Measurements from ENCODE around the gene NTRK2.

The NTRK2 gene

GRCh38 chr9:84686068-84686467 is 16.5 kb downstream of the NTRK2 start:
- no peak for DNase-seq

- no peak for DNase-seq
These were observed 19.4 kb downstream of the NTRK2 start for GRCh38 chr9:84688956-84689355.

GRCh38 chr9:84691634-84692033 is 22.1 kb downstream of the NTRK2 start:
- DNase-seq: no peak

GRCh38 chr9:84694248-84694647 is 24.7 kb downstream of the NTRK2 start:
- DNase-seq: no peak

GRCh38 chr9:84697042-84697441 is 27.5 kb downstream of the NTRK2 start:
- DNase-seq: no peak

- peak; percentile 11 for DNase-seq
These were observed 28.1 kb downstream of the NTRK2 start for GRCh38 chr9:84697509-84698114.

- DNase-seq: no peak
These were observed 28.8 kb downstream of the NTRK2 start for GRCh38 chr9:84698323-84698722.

- DNase-seq: no peak
These were observed 30.5 kb downstream of the NTRK2 start for GRCh38 chr9:84699984-84700383.

- DNase-seq: no peak
These were observed 32.3 kb downstream of the NTRK2 start for GRCh38 chr9:84701801-84702200.

GRCh38 chr9:84702471-84702870 is 32.9 kb downstream of the NTRK2 start:
- DNase-seq: no peak

GRCh38 chr9:84703793-84704192 is 34.3 kb downstream of the NTRK2 start:
- DNase-seq: no peak

- DNase-seq: no peak
These were observed 35.6 kb downstream of the NTRK2 start for GRCh38 chr9:84705128-84705527.

GRCh38 chr9:84708400-84708799 is 38.9 kb downstream of the NTRK2 start:
- DNase-seq: no peak

- no peak for DNase-seq
These were observed 39.5 kb downstream of the NTRK2 start for GRCh38 chr9:84709056-84709455.

- no peak for DNase-seq
These were observed 41.3 kb downstream of the NTRK2 start for GRCh38 chr9:84710701-84711397.

GRCh38 chr9:84711398-84711777 is 41.9 kb downstream of the NTRK2 start:
- DNase-seq: no peak

- no peak for DNase-seq
These were observed 42.4 kb downstream of the NTRK2 start for GRCh38 chr9:84711936-84712335.

- DNase-seq: no peak
These were observed 46.7 kb downstream of the NTRK2 start for GRCh38 chr9:84716217-84716616.

- no peak for DNase-seq
These were observed 48.9 kb downstream of the NTRK2 start for GRCh38 chr9:84718476-84718875.

GRCh38 chr9:84722388-84722989 is 53.0 kb downstream of the NTRK2 start:
- no peak for DNase-seq

GRCh38 chr9:84723426-84723825 is 53.9 kb downstream of the NTRK2 start:
- DNase-seq: no peak

GRCh38 chr9:84731696-84732095 is 62.2 kb downstream of the NTRK2 start:
- DNase-seq: no peak

- no peak for DNase-seq
These were observed 66.6 kb downstream of the NTRK2 start for GRCh38 chr9:84736081-84736480.

GRCh38 chr9:84736536-84736935 is 67.0 kb downstream of the NTRK2 start:
- DNase-seq: no peak

- DNase-seq: no peak
These were observed 68.8 kb downstream of the NTRK2 start for GRCh38 chr9:84738353-84738752.
